ENCODE data around the gene OSBPL10.

GRCh38 chr3:31776016-31776415 is 205.0 kb downstream of the OSBPL10 start:
- TF ChIP-seq EP300 (IDR thresholded peaks at IDR 0.05), result no peak
- TF ChIP-seq CTCF (IDR thresholded peaks at IDR 0.05), result no peak
